ENCODE measurements around the gene C5orf47. TPM values are rescaled to one million over a fixed set of nuclear protein-coding genes. Genes with fewer than 3 reads are reported as not detected.

Gene C5orf47
- polyA plus RNA-seq, 1 of the 3 experiments (the other 2 are of a cell fraction), result not detected

DNA sequence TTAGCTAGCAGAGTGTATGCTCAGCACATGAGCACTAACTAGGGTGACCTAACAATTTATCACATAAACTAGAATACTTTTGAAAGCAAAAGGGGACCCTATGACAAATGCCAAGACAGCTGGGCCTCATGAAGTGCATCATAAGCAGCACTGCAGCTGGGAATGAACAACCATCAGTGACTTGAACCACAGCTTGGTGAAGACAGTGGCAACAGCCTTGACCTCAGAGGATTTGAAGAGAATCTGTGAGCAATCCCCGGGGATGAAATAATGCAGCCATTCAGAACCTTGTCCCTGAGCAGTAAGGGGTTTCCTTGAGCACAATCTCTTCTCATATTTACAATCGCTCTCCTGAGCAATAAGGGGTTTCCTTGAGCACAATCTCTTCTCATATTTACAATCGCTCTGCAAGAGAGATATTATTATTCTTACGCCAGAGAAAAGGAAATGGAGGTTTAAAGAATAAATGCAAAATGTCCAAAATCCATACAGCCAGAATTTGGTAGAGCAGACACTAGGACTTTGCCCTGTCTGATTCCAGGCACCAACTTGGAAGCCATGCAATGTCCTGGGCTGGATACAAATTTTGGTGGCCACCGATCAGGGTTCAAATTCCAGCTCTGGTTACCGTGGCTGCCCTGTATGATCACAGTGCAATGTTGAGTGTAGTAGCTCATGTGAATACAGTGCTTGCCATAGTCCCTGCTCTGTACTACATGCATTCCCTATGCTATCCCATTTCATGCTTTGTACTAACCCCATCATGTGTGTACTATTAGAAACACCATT lies 55.7 kb downstream of the C5orf47 start:
- Histone ChIP-seq H4K20me1 (ENCODE audit: insufficient read depth) (no peaks in the 10 kb centered on the region), H3K9ac (no peak overlapping the region), H3K4me2 (no peak overlapping the region), H3K36me3 (replicated peaks in 1 of 2; ENCODE audit: control insufficient read depth in 1 of 2, insufficient read depth in 2 of 2, low read length in 1 of 2) (peaks cover 0 to 2% of the 10 kb centered on the region in 2 experiments), H3K4me3 (ENCODE audit: low read depth in 2 of 2, low read length in 1 of 2) (no peak overlapping the region), H3K27ac (ENCODE audit: low read depth in 2 of 2, low read length in 1 of 2) (no peak overlapping the region), H3K4me1 (ENCODE audit: control insufficient read depth in 1 of 2, insufficient read depth in 2 of 2, low read depth in 1 of 2, low read length in 1 of 2) (peaks cover 0 to 13% of the 10 kb centered on the region in 2 experiments; a peak in 2 of 4 replicates), H3K9me2 (no peaks in the 10 kb centered on the region), H3F3A (replicated peaks; ENCODE audit: insufficient read depth) (no peaks in the 10 kb centered on the region), H3K9me3 (no peaks in the 10 kb centered on the region), H2AFZ (ENCODE audit: low read depth) (no peak overlapping the region), H3K27me3 (ENCODE audit: insufficient read depth) (no peaks in the 10 kb centered on the region), H3K79me2 (ENCODE audit: insufficient read depth) (no peaks in the 10 kb centered on the region)
- 39% methylated on average over 6 of the region's 6 CpGs for WGBS (ENCODE audit: low lambda C conversion rate)
- no peak for TF ChIP-seq MXI1 (IDR thresholded peaks at IDR 0.05; ENCODE audit: low read depth, low read length)
- no peak for TF ChIP-seq RAD21 (IDR thresholded peaks at IDR 0.05; ENCODE audit: low read length)
- TF ChIP-seq, protein P1, sequence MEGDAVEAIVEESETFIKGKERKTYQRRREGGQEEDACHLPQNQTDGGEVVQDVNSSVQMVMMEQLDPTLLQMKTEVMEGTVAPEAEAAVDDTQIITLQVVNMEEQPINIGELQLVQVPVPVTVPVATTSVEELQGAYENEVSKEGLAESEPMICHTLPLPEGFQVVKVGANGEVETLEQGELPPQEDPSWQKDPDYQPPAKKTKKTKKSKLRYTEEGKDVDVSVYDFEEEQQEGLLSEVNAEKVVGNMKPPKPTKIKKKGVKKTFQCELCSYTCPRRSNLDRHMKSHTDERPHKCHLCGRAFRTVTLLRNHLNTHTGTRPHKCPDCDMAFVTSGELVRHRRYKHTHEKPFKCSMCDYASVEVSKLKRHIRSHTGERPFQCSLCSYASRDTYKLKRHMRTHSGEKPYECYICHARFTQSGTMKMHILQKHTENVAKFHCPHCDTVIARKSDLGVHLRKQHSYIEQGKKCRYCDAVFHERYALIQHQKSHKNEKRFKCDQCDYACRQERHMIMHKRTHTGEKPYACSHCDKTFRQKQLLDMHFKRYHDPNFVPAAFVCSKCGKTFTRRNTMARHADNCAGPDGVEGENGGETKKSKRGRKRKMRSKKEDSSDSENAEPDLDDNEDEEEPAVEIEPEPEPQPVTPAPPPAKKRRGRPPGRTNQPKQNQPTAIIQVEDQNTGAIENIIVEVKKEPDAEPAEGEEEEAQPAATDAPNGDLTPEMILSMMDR (IDR thresholded peaks at IDR 0.05), result no peak
- TF ChIP-seq GATA2 (CRISPR knock-in tag; IDR thresholded peaks at IDR 0.05), result no peak
- no peak for TF ChIP-seq TEAD4 (IDR thresholded peaks at IDR 0.05; ENCODE audit: borderline replicate concordance, insufficient read depth)
- TF ChIP-seq, protein P2, sequence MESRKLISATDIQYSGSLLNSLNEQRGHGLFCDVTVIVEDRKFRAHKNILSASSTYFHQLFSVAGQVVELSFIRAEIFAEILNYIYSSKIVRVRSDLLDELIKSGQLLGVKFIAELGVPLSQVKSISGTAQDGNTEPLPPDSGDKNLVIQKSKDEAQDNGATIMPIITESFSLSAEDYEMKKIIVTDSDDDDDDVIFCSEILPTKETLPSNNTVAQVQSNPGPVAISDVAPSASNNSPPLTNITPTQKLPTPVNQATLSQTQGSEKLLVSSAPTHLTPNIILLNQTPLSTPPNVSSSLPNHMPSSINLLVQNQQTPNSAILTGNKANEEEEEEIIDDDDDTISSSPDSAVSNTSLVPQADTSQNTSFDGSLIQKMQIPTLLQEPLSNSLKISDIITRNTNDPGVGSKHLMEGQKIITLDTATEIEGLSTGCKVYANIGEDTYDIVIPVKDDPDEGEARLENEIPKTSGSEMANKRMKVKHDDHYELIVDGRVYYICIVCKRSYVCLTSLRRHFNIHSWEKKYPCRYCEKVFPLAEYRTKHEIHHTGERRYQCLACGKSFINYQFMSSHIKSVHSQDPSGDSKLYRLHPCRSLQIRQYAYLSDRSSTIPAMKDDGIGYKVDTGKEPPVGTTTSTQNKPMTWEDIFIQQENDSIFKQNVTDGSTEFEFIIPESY (IDR thresholded peaks at IDR 0.05; ENCODE audit: borderline replicate concordance, low read depth), result no peak
- TF ChIP-seq, protein P3, sequence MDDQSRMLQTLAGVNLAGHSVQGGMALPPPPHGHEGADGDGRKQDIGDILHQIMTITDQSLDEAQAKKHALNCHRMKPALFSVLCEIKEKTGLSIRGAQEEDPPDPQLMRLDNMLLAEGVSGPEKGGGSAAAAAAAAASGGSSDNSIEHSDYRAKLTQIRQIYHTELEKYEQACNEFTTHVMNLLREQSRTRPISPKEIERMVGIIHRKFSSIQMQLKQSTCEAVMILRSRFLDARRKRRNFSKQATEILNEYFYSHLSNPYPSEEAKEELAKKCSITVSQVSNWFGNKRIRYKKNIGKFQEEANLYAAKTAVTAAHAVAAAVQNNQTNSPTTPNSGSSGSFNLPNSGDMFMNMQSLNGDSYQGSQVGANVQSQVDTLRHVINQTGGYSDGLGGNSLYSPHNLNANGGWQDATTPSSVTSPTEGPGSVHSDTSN (IDR thresholded peaks at IDR 0.05), result no peak
- TF ChIP-seq FOXM1 (IDR thresholded peaks at IDR 0.05; ENCODE audit: low read depth), result no peak
- TF ChIP-seq JUND (IDR thresholded peaks at IDR 0.05), result no peak
- ChIA-PET POLR2A (interaction anchor here (0.7 to 2.2 kb wide), 9 partner anchors 26 to 284 kb away, joined by 3 to 54 read pairs (median 5); no protein-coding TSS in a partner anchor), CTCF (interaction anchor here (0.5 to 7.4 kb wide), 32 partner anchors 9 to 432 kb away, joined by 3 to 298 read pairs (median 6); no protein-coding TSS in a partner anchor)
- no peak for DNase-seq
